ENCODE data around the gene TTBK1. TPM values are rescaled to one million over a fixed set of nuclear protein-coding genes. Genes with fewer than 3 reads are reported as not detected.
A peak's percentile ranks its signal among the peaks of the same experiment; 100 is the strongest.

The TTBK1 gene
- total RNA-seq, result not detected

GRCh38 chr6:43242908-43243663 is at the start of gene TTBK1:
Gene TTBK1, plus strand, starts transcription at chr6:43243481. Its CDS starts 3,180 bp downstream, at chr6:43246661.
- Mint-ChIP-seq H3K4me1 (peaks cover 9% of the 10 kb centered on the region), H3K4me3 (no peak within 1 kb of the TSS), H3K9me3 (peaks cover 6% of the 10 kb centered on the region), H3K27me3 (peaks cover 22% of the 10 kb centered on the region), H3K36me3 (peaks cover 3% of the 10 kb centered on the region), H3K27ac (no peak within 1 kb of the TSS)
- ATAC-seq (ENCODE audit: low read depth) (no peak), DNase-seq (peak; percentile 50)
- POLR2A ChIA-PET, result interaction anchor here (0.7 kb wide), 1 partner anchor 22 kb away, joined by 4 read pairs; no protein-coding TSS in a partner anchor

GRCh38 chr6:43193929-43194328 is 49.4 kb upstream of the TTBK1 start:
- Mint-ChIP-seq H3K9me3 (no peaks in the 10 kb centered on the region), H3K36me3 (peaks cover 4% of the 10 kb centered on the region), H3K27ac (no peak overlapping the region), H3K27me3 (no peaks in the 10 kb centered on the region), H3K4me3 (no peak overlapping the region), H3K4me1 (peaks cover 3% of the 10 kb centered on the region)
- ATAC-seq (ENCODE audit: low read depth), result no peak
- peak; percentile 17 for DNase-seq
- POLR2A ChIA-PET, result no interaction called here

- DNase-seq (peak; percentile 1), ATAC-seq (ENCODE audit: low read depth) (no peak)
- peaks cover 4% of the 10 kb centered on the region for H3K36me3 Mint-ChIP-seq
- H3K4me1 Mint-ChIP-seq, result no peaks in the 10 kb centered on the region
- H3K27me3 Mint-ChIP-seq, result no peaks in the 10 kb centered on the region
- H3K27ac Mint-ChIP-seq, result no peak overlapping the region
- POLR2A ChIA-PET, result no interaction called here
- H3K4me3 Mint-ChIP-seq, result no peak overlapping the region
- no peaks in the 10 kb centered on the region for H3K9me3 Mint-ChIP-seq
These were observed 46.9 kb upstream of the TTBK1 start for GRCh38 chr6:43196337-43196736.

GRCh38 chr6:43199912-43200311 is 43.4 kb upstream of the TTBK1 start:
- Mint-ChIP-seq H3K36me3 (peaks cover 4% of the 10 kb centered on the region), H3K9me3 (no peaks in the 10 kb centered on the region), H3K27ac (no peak overlapping the region), H3K27me3 (no peaks in the 10 kb centered on the region), H3K4me1 (no peaks in the 10 kb centered on the region), H3K4me3 (no peak overlapping the region)
- DNase-seq (peak; percentile 19), ATAC-seq (ENCODE audit: low read depth) (no peak)
- POLR2A ChIA-PET, result interaction anchor here (0.9 kb wide), 1 partner anchor 18 kb away, joined by 3 read pairs; the partner anchor contains the start of gene CUL9

GRCh38 chr6:43200541-43200940 is 42.7 kb upstream of the TTBK1 start:
- Mint-ChIP-seq H3K9me3 (no peaks in the 10 kb centered on the region), H3K36me3 (peaks cover 4% of the 10 kb centered on the region), H3K27me3 (no peaks in the 10 kb centered on the region), H3K27ac (no peak overlapping the region), H3K4me1 (no peaks in the 10 kb centered on the region), H3K4me3 (no peak overlapping the region)
- POLR2A ChIA-PET, result interaction anchor here (0.6 to 2.0 kb wide), 4 partner anchors 12 to 26 kb away, joined by 3 to 5 read pairs (median 4); partner anchors contain the start of gene CUL9
- ATAC-seq (ENCODE audit: low read depth) (no peak), DNase-seq (peak; percentile 22)

GRCh38 chr6:43202451-43202850 is 40.8 kb upstream of the TTBK1 start:
- Mint-ChIP-seq H3K4me3 (no peak overlapping the region), H3K9me3 (no peaks in the 10 kb centered on the region), H3K4me1 (no peaks in the 10 kb centered on the region), H3K36me3 (peaks cover 6% of the 10 kb centered on the region), H3K27ac (no peak overlapping the region), H3K27me3 (no peaks in the 10 kb centered on the region)
- DNase-seq (no peak), ATAC-seq (ENCODE audit: low read depth) (no peak)
- POLR2A ChIA-PET, result interaction anchor here (2.0 kb wide), 1 partner anchor 28 kb away, joined by 5 read pairs; no protein-coding TSS in a partner anchor

GRCh38 chr6:43203029-43203717 is 40.1 kb upstream of the TTBK1 start:
- Mint-ChIP-seq H3K9me3 (no peaks in the 10 kb centered on the region), H3K36me3 (peaks cover 6% of the 10 kb centered on the region)
- POLR2A ChIA-PET, result no interaction called here

GRCh38 chr6:43203718-43204095 is 39.6 kb upstream of the TTBK1 start:
- no peaks in the 10 kb centered on the region for H3K9me3 Mint-ChIP-seq
- ATAC-seq (ENCODE audit: low read depth) (no peak), DNase-seq (peak; percentile 4)
- peaks cover 6% of the 10 kb centered on the region for H3K36me3 Mint-ChIP-seq
- H3K27ac Mint-ChIP-seq, result no peak overlapping the region
- no peak overlapping the region for H3K4me3 Mint-ChIP-seq
- POLR2A ChIA-PET, result no interaction called here
- no peaks in the 10 kb centered on the region for H3K27me3 Mint-ChIP-seq
- H3K4me1 Mint-ChIP-seq, result no peaks in the 10 kb centered on the region

More at GRCh38 chr6:43203029-43203717, 40.1 kb upstream of the TTBK1 start:
- Mint-ChIP-seq H3K27ac (no peak overlapping the region), H3K27me3 (no peaks in the 10 kb centered on the region), H3K4me1 (no peaks in the 10 kb centered on the region), H3K4me3 (no peak overlapping the region)
- DNase-seq (peak; percentile 20), ATAC-seq (ENCODE audit: low read depth) (no peak)

- DNase-seq, result peak; percentile 22
- H3K27me3 Mint-ChIP-seq, result no peaks in the 10 kb centered on the region
- no peaks in the 10 kb centered on the region for H3K4me1 Mint-ChIP-seq
- H3K27ac Mint-ChIP-seq, result no peak overlapping the region
- no peak overlapping the region for H3K4me3 Mint-ChIP-seq
- POLR2A ChIA-PET, result no interaction called here
- ATAC-seq (ENCODE audit: low read depth), result no peak
- peaks cover 6% of the 10 kb centered on the region for H3K36me3 Mint-ChIP-seq
- H3K9me3 Mint-ChIP-seq, result no peaks in the 10 kb centered on the region
These were observed 38.8 kb upstream of the TTBK1 start for GRCh38 chr6:43204271-43205105.

GRCh38 chr6:43205849-43206248 is 37.4 kb upstream of the TTBK1 start:
- Mint-ChIP-seq H3K4me3 (no peak overlapping the region), H3K27me3 (no peaks in the 10 kb centered on the region), H3K9me3 (no peaks in the 10 kb centered on the region), H3K36me3 (peaks cover 6% of the 10 kb centered on the region), H3K4me1 (no peaks in the 10 kb centered on the region), H3K27ac (peak overlapping the region; percentile 35)
- DNase-seq, result peak; percentile 24
- no peak for ATAC-seq (ENCODE audit: low read depth)
- POLR2A ChIA-PET, result no interaction called here

GRCh38 chr6:43207286-43207685 is 36.0 kb upstream of the TTBK1 start:
- DNase-seq (no peak), ATAC-seq (ENCODE audit: low read depth) (no peak)
- Mint-ChIP-seq H3K27ac (no peak overlapping the region), H3K36me3 (peaks cover 9% of the 10 kb centered on the region), H3K4me1 (no peaks in the 10 kb centered on the region), H3K9me3 (no peaks in the 10 kb centered on the region), H3K27me3 (no peaks in the 10 kb centered on the region), H3K4me3 (no peak overlapping the region)
- POLR2A ChIA-PET, result no interaction called here

GRCh38 chr6:43211955-43212354 is 31.3 kb upstream of the TTBK1 start:
- POLR2A ChIA-PET, result interaction anchor here (0.8 to 1.4 kb wide), 2 partner anchors 11 to 12 kb away, joined by 4 read pairs; no protein-coding TSS in a partner anchor
- Mint-ChIP-seq H3K4me1 (no peaks in the 10 kb centered on the region), H3K4me3 (no peak overlapping the region), H3K9me3 (no peaks in the 10 kb centered on the region), H3K27me3 (no peaks in the 10 kb centered on the region), H3K27ac (no peak overlapping the region), H3K36me3 (peaks cover 12% of the 10 kb centered on the region)
- DNase-seq, result no peak
- no peak for ATAC-seq (ENCODE audit: low read depth)

GRCh38 chr6:43213431-43213830 is 29.9 kb upstream of the TTBK1 start:
- Mint-ChIP-seq H3K36me3 (peaks cover 10% of the 10 kb centered on the region), H3K27me3 (no peaks in the 10 kb centered on the region), H3K4me1 (peaks cover 2% of the 10 kb centered on the region), H3K9me3 (no peaks in the 10 kb centered on the region), H3K27ac (no peak overlapping the region), H3K4me3 (no peak overlapping the region)
- POLR2A ChIA-PET, result interaction anchor here (2.8 kb wide), 1 partner anchor 11 kb away, joined by 9 read pairs; no protein-coding TSS in a partner anchor
- DNase-seq (peak; percentile 20), ATAC-seq (ENCODE audit: low read depth) (no peak)
